Kidney (tissue), 14 donors: Measurements from ENCODE around the gene APOLD1. TPM values are rescaled to one million over a fixed set of nuclear protein-coding genes. Genes with fewer than 3 reads are reported as not detected.
A peak's percentile ranks its signal among the peaks of the same experiment; 100 is the strongest.

Experiments used
- DNase-seq, 5 donors: peaks; one replicate each; pipeline ENCODE4 v3.0.0-alpha.2; 2013 to 2020
- FAIRE-seq: peaks from 2 replicates; lab custom pipeline; 2012; peaks lifted over from hg19 to GRCh38; lab: Jason Lieb, UNC
- H3K27ac ChIP-seq, 2 donors: one replicate each; pipeline ENCODE4 v1.7.0; 2013; ENCODE audit warnings: low read depth in 2 of 2, low read length in 2 of 2, inconsistent platforms in 1 of 2
- H3K27me3 ChIP-seq: one replicate; pipeline ENCODE4 v1.7.1; 2013; ENCODE audit warnings: low read length, inconsistent platforms; ENCODE audit not compliant: control insufficient read depth, insufficient read depth
- H3K36me3 ChIP-seq, 3 donors: one replicate each; pipeline versions ENCODE4 v1.7.0 to v1.7.1; 2013; ENCODE audit warnings: low read length in 3 of 3, control low read depth in 1 of 3, inconsistent platforms in 1 of 3; ENCODE audit not compliant: insufficient read depth in 3 of 3, control insufficient read depth in 2 of 3
- H3K4me1 ChIP-seq, 3 donors: one replicate each; pipeline versions ENCODE4 v1.7.0 to v1.7.1; 2013; ENCODE audit warnings: low read length in 3 of 3, inconsistent platforms in 1 of 3, low read depth in 1 of 3; ENCODE audit not compliant: control insufficient read depth in 2 of 3, insufficient read depth in 2 of 3
- H3K4me3 ChIP-seq, 3 donors: one replicate each; pipeline versions ENCODE4 v1.7.0 to v1.8.1; 2013; ENCODE audit warnings: low read length in 3 of 3, control low read depth in 1 of 3, inconsistent platforms in 1 of 3
- H3K9ac ChIP-seq, 3 donors: one replicate each; pipeline versions ENCODE4 v1.7.0 to v1.7.1; 2013; ENCODE audit warnings: low read length in 3 of 3, control low read depth in 1 of 3, inconsistent platforms in 1 of 3
- H3K9me3 ChIP-seq, 3 donors: one replicate each; pipeline versions ENCODE4 v1.7.0 to v1.7.1; 2013; ENCODE audit warnings: low read length in 3 of 3, control low read depth in 1 of 3, inconsistent platforms in 1 of 3; ENCODE audit not compliant: control insufficient read depth in 2 of 3, insufficient read depth in 1 of 3
- CTCF ChIP-seq: IDR thresholded peaks from 3 replicates; pipeline ENCODE4 v1.5.1; 2012; ENCODE audit warnings: mild to moderate bottlenecking, moderate library complexity, borderline replicate concordance; ENCODE audit not compliant: insufficient read depth; ENCODE audit errors: extremely low read depth
- intact Hi-C: fragments of 100-400 bp; cut with DNase I; formaldehyde crosslinking; loops from one replicate; pipeline ENCODE4 v1.11.1; 2022
- polyA plus RNA-seq: library from polyadenylated mRNA; stranded (reverse); fragments of 350-450 nt; fragmentation: Illumina TruSeq; extraction: RNeasy Lipid Tissue Mini Kit (QIAGEN cat#74804); gene quantifications from one replicate; pipeline ENCODE4 v1.2.3, GENCODE V29; 2014; ENCODE audit warnings: low read depth, low replicate concordance; ENCODE audit not compliant: insufficient read depth
- total RNA-seq: library from RNA; stranded (reverse); fragmentation: NEBNext Ultra II Directional; extraction: Animal tissue kit (Norgen Biotek cat#: 25700); gene quantifications from one replicate; pipeline ENCODE4 v1.2.1, GENCODE V29; 2021
- donor health status: control.
- donor health status: control.
- donor health status: control.
- donor health status: control.
- donor health status: control.
- donor health status: DM: yes; HTN: yes; CAD: no.
- donor health status: Normal renal cell carcinoma (clear cell type).

APOLD1 gene
- total and polyA plus RNA-seq, 2 donors from 2014 or later, result 4.5 to 18.9 TPM

- no peak for DNase-seq
- Histone ChIP-seq H3K9ac (no peak overlapping the region), H3K4me3 (no peak overlapping the region), H3K9me3 (no peaks in the 10 kb centered on the region), H3K27me3 (no peaks in the 10 kb centered on the region), H3K36me3 (no peaks in the 10 kb centered on the region), H3K27ac (no peak overlapping the region), H3K4me1 (peaks cover 0 to 9% (median 8%) of the 10 kb centered on the region in 3 donors)
- intact Hi-C loops, result no loop called here
- no peak for FAIRE-seq
- TF ChIP-seq CTCF, result no peak
These were observed 5.5 kb downstream of the APOLD1 start for GRCh38 chr12:12790956-12791355.

- Histone ChIP-seq H3K27me3 (no peaks in the 10 kb centered on the region), H3K27ac (no peak overlapping the region), H3K9ac (peak overlapping the region in 2 of 3 donors; percentile 63 to 75), H3K4me1 (peaks cover 0 to 9% (median 6%) of the 10 kb centered on the region in 3 donors), H3K4me3 (peak overlapping the region in 2 of 3 donors; percentile 46 to 64), H3K36me3 (no peaks in the 10 kb centered on the region), H3K9me3 (no peaks in the 10 kb centered on the region)
- DNase-seq (peak in 4 of 5 donors; percentile 38 to 72 (median 64)), FAIRE-seq (no peak)
- TF ChIP-seq CTCF, result no peak
- intact Hi-C loops, result no loop called here
These were observed 6.4 kb downstream of the APOLD1 start for GRCh38 chr12:12791756-12792369.

- H3K9ac ChIP-seq, result no peak overlapping the region
- H3K4me1 ChIP-seq, result peaks cover 0 to 5% (median 2%) of the 10 kb centered on the region in 3 donors
- H3K36me3 ChIP-seq, result no peaks in the 10 kb centered on the region
- no peaks in the 10 kb centered on the region for H3K9me3 ChIP-seq
- no peak for TF ChIP-seq CTCF
- no peaks in the 10 kb centered on the region for H3K27me3 ChIP-seq
- DNase-seq, result no peak
- FAIRE-seq, result no peak
- intact Hi-C loops, result no loop called here
- no peak overlapping the region for H3K4me3 ChIP-seq
- no peak overlapping the region for H3K27ac ChIP-seq
These were observed 7.0 kb downstream of the APOLD1 start for GRCh38 chr12:12792421-12792820.
